Neural cell (in vitro differentiated cells): ENCODE data around the gene PRODH. TPM values are rescaled to one million over a fixed set of nuclear protein-coding genes. Genes with fewer than 3 reads are reported as not detected.

Experiments
- H2AFZ ChIP-seq: fragments of 200-600, 300-800 bp; sonication (generic), shearing (Covaris generic); 2 replicates; pipeline ENCODE4 v1.6.0; 2014; ENCODE audit warnings: low read depth, mild to moderate bottlenecking, antibody characterized with exemption, low read length, moderate library complexity
- H3F3A ChIP-seq: fragments of 200-600 bp; shearing (Covaris generic); 2 replicates; pipeline ENCODE4 v1.6.1; 2016; ENCODE audit warnings: mild to moderate bottlenecking, moderate library complexity, mixed read lengths, antibody characterized with exemption, low read length; ENCODE audit not compliant: insufficient read depth, poor library complexity, severe bottlenecking
- H3K27ac ChIP-seq: fragments of 200-600, 300-800 bp; sonication (generic), shearing (Covaris generic); 2 replicates; pipeline ENCODE4 v1.5.1; 2014; ENCODE audit warnings: mild to moderate bottlenecking, low read length, moderate library complexity
- H3K27me3 ChIP-seq: fragments of 300-800, 200-600 bp; sonication (generic), shearing (Covaris generic); 2 replicates; pipeline ENCODE4 v1.6.0; 2014; ENCODE audit warnings: mild to moderate bottlenecking, low read depth, low read length, moderate library complexity; ENCODE audit not compliant: insufficient read depth
- H3K36me3 ChIP-seq: fragments of 300-800, 200-600 bp; sonication (generic), shearing (Covaris generic); 2 replicates; pipeline ENCODE4 v1.5.1; 2014; ENCODE audit warnings: mild to moderate bottlenecking, antibody characterized with exemption, low read length, moderate library complexity; ENCODE audit not compliant: insufficient read depth
- H3K4me2 ChIP-seq: fragments of 300-800, 200-600 bp; sonication (generic), shearing (Covaris generic); 2 replicates; pipeline ENCODE4 v1.6.0; 2014; ENCODE audit warnings: mild to moderate bottlenecking, low read length
- H3K4me3 ChIP-seq: fragments of 300-800, 200-600 bp; sonication (generic), shearing (Covaris generic); 2 replicates; pipeline ENCODE4 v1.5.1; 2014; ENCODE audit warnings: mild to moderate bottlenecking, low read length, moderate library complexity
- H3K79me2 ChIP-seq: fragments of 200-600 bp; shearing (Covaris generic); replicated peaks from 2 replicates; pipeline ENCODE4 v1.6.0; 2014; ENCODE audit warnings: mild to moderate bottlenecking, low read length, moderate library complexity; ENCODE audit not compliant: insufficient read depth
- H3K9ac ChIP-seq: fragments of 300-800, 200-600 bp; sonication (generic), shearing (Covaris generic); 2 replicates; pipeline ENCODE4 v1.6.1; 2016; ENCODE audit warnings: mild to moderate bottlenecking, low read length, mixed read lengths
- H3K9me2 ChIP-seq: fragments of 200-600 bp; shearing (Covaris generic); 2 replicates; pipeline ENCODE4 v1.6.1; 2016; ENCODE audit warnings: mild to moderate bottlenecking, low read length, mixed read lengths; ENCODE audit not compliant: insufficient read depth
- H3K9me3 ChIP-seq: fragments of 200-600, 300-800 bp; sonication (generic), shearing (Covaris generic); 2 replicates; pipeline ENCODE4 v1.6.1; 2016; ENCODE audit warnings: mild to moderate bottlenecking, mixed run types, low read length, moderate library complexity, mixed read lengths
- H4K20me1 ChIP-seq: fragments of 200-600 bp; shearing (Covaris generic); 2 replicates; pipeline ENCODE4 v1.6.1; 2016; ENCODE audit warnings: mild to moderate bottlenecking, mixed run types; ENCODE audit not compliant: insufficient read depth
- EP300 ChIP-seq: fragments of 450-650 bp; conservative IDR thresholded peaks from 2 replicates; pipeline ENCODE4 v1.6.1; 2014; ENCODE audit warnings: antibody characterized with exemption, mild to moderate bottlenecking, moderate library complexity; ENCODE audit not compliant: poor library complexity, severe bottlenecking
- EZH2 ChIP-seq: fragments of 200-600, 300-800 bp; shearing (Covaris generic), sonication (generic); IDR thresholded peaks from 2 replicates; pipeline ENCODE4 v1.6.1; 2014; ENCODE audit warnings: antibody characterized with exemption, low read length, borderline replicate concordance, mild to moderate bottlenecking; ENCODE audit not compliant: insufficient read depth, poor library complexity, severe bottlenecking
- MXI1 ChIP-seq: fragments of 450-650 bp; conservative IDR thresholded peaks from 2 replicates; pipeline ENCODE4 v1.6.1; 2014; ENCODE audit warnings: antibody characterized with exemption, mild to moderate bottlenecking; ENCODE audit not compliant: poor library complexity, severe bottlenecking
- POLR2AphosphoS5 ChIP-seq: IDR thresholded peaks from 2 replicates; pipeline ENCODE4 v1.6.1; 2012
- RAD21 ChIP-seq: fragments of 450-650 bp; conservative IDR thresholded peaks from 2 replicates; pipeline ENCODE4 v1.6.1; 2014; ENCODE audit warnings: antibody characterized with exemption, mild to moderate bottlenecking, moderate library complexity
- SMC3 ChIP-seq: fragments of 450-650 bp; conservative IDR thresholded peaks from 2 replicates; pipeline ENCODE4 v1.6.1; 2014; ENCODE audit warnings: antibody characterized with exemption, mild to moderate bottlenecking, moderate library complexity; ENCODE audit not compliant: poor library complexity
- TAF1 ChIP-seq: IDR thresholded peaks from 2 replicates; pipeline ENCODE4 v1.6.1; 2012; ENCODE audit warnings: low read depth
- polyA minus RNA-seq: library from RNA; depleted of rRNA, polyadenylated mRNA; stranded (reverse); fragments of >200 nt; gene quantifications from 2 replicates; pipeline ENCODE4 v1.2.3, GENCODE V29; 2014
- polyA plus RNA-seq: library from polyadenylated mRNA; depleted of rRNA; stranded (reverse); fragments of >200 nt; gene quantifications from 2 replicates; pipeline ENCODE4 v1.2.3, GENCODE V29; 2014
- TF ChIP-seq, protein P1 (sequence below): fragments of 450-650 bp; IDR thresholded peaks from 2 replicates; pipeline ENCODE4 v1.5.1; 2014; ENCODE audit warnings: antibody characterized with exemption, mild to moderate bottlenecking, moderate library complexity; ENCODE audit not compliant: poor library complexity, severe bottlenecking
- TF ChIP-seq, protein P2 (sequence below): IDR thresholded peaks from 2 replicates; pipeline ENCODE4 v1.6.1; 2012; ENCODE audit warnings: borderline replicate concordance

Gene PRODH, protein sequence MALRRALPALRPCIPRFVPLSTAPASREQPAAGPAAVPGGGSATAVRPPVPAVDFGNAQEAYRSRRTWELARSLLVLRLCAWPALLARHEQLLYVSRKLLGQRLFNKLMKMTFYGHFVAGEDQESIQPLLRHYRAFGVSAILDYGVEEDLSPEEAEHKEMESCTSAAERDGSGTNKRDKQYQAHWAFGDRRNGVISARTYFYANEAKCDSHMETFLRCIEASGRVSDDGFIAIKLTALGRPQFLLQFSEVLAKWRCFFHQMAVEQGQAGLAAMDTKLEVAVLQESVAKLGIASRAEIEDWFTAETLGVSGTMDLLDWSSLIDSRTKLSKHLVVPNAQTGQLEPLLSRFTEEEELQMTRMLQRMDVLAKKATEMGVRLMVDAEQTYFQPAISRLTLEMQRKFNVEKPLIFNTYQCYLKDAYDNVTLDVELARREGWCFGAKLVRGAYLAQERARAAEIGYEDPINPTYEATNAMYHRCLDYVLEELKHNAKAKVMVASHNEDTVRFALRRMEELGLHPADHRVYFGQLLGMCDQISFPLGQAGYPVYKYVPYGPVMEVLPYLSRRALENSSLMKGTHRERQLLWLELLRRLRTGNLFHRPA
- polyA plus RNA-seq (0.08 and 0.31 TPM in 2 replicates), polyA minus RNA-seq (0.24 and 1.6 TPM in 2 replicates)

DNA sequence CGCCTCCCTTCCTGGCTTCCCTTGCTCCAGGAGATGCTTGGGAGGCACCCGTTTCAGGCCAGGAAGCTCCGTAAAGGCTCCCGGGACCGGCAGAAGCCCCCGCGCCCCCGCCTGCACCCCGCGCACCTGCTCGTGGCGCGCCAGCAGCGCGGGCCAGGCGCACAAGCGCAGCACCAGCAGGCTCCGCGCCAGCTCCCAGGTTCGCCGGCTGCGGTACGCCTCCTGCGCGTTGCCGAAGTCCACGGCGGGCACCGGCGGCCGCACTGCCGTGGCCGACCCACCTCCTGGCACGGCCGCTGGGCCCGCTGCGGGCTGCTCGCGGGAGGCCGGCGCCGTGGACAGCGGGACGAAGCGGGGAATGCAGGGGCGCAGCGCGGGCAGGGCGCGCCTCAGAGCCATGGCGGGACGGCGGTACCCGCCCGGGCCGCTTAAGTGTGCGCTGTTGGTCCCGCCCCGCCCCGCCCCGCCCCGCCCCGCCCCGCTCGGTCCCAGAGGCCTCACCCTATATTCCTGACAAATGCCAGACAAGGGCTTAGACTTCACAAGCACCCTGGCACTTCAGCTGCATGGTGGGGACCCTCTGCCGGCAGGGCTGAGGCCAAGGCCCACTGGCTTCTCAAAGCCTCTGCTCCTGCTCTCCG lies at the start of gene PRODH:
Gene PRODH (minus strand): TSS at position 405 of the 641 bp plus-strand sequence. CDS start 6 bp downstream, at position 399.
- H3K79me2 ChIP-seq = no peaks in the 10 kb centered on the region
- H3K36me3 ChIP-seq = no peaks in the 10 kb centered on the region
- no peaks in the 10 kb centered on the region for H3F3A ChIP-seq
- no peak for TF ChIP-seq MXI1
- no peak for TF ChIP-seq EP300
- no peak for TF ChIP-seq RAD21
- no peaks in the 10 kb centered on the region for H4K20me1 ChIP-seq
- H2AFZ ChIP-seq = no peak within 1 kb of the TSS
- H3K9ac ChIP-seq = no peak within 1 kb of the TSS
- H3K9me3 ChIP-seq = no peaks in the 10 kb centered on the region
- H3K27me3 ChIP-seq = no peaks in the 10 kb centered on the region
- H3K4me2 ChIP-seq = no peak within 1 kb of the TSS
- no peak within 1 kb of the TSS for H3K4me3 ChIP-seq
- no peaks in the 10 kb centered on the region for H3K9me2 ChIP-seq
- H3K27ac ChIP-seq = no peak within 1 kb of the TSS

DNA sequence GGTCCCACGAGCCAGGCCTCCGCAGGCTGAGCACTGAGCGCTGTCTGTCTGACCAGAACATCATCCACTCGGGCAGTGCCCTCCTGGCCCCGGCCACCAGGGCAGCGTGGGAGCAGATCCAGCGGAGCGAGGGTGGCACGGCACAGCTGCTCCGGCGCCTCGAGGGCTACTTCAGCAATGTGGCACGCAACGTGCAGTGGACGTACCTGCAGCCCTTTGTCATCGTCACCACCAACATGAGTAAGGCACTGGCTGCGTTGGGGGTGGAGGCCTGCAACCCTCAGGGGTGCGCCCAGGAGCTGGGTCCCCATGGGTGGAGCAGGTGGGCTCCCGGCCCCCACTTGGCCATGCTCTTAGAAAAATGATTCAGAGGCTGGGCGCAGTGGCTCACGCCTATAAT lies 49.7 kb upstream of the PRODH start:
- Histone ChIP-seq H3K9ac (no peak overlapping the region), H2AFZ (no peak overlapping the region), H3K27me3 (no peaks in the 10 kb centered on the region), H3K27ac (no peak overlapping the region), H3K36me3 (no peaks in the 10 kb centered on the region), H3K9me2 (no peaks in the 10 kb centered on the region), H3F3A (no peaks in the 10 kb centered on the region), H4K20me1 (no peaks in the 10 kb centered on the region), H3K79me2 (no peaks in the 10 kb centered on the region), H3K4me2 (no peak overlapping the region), H3K9me3 (no peaks in the 10 kb centered on the region), H3K4me3 (no peak overlapping the region)
- TF ChIP-seq EP300 (no peak), POLR2AphosphoS5 (no peak), EZH2 (no peak), RAD21 (no peak), MXI1 (no peak), SMC3 (no peak), TAF1 (no peak)
- TF ChIP-seq, protein P1, sequence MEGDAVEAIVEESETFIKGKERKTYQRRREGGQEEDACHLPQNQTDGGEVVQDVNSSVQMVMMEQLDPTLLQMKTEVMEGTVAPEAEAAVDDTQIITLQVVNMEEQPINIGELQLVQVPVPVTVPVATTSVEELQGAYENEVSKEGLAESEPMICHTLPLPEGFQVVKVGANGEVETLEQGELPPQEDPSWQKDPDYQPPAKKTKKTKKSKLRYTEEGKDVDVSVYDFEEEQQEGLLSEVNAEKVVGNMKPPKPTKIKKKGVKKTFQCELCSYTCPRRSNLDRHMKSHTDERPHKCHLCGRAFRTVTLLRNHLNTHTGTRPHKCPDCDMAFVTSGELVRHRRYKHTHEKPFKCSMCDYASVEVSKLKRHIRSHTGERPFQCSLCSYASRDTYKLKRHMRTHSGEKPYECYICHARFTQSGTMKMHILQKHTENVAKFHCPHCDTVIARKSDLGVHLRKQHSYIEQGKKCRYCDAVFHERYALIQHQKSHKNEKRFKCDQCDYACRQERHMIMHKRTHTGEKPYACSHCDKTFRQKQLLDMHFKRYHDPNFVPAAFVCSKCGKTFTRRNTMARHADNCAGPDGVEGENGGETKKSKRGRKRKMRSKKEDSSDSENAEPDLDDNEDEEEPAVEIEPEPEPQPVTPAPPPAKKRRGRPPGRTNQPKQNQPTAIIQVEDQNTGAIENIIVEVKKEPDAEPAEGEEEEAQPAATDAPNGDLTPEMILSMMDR = no peak
- TF ChIP-seq, protein P2, sequence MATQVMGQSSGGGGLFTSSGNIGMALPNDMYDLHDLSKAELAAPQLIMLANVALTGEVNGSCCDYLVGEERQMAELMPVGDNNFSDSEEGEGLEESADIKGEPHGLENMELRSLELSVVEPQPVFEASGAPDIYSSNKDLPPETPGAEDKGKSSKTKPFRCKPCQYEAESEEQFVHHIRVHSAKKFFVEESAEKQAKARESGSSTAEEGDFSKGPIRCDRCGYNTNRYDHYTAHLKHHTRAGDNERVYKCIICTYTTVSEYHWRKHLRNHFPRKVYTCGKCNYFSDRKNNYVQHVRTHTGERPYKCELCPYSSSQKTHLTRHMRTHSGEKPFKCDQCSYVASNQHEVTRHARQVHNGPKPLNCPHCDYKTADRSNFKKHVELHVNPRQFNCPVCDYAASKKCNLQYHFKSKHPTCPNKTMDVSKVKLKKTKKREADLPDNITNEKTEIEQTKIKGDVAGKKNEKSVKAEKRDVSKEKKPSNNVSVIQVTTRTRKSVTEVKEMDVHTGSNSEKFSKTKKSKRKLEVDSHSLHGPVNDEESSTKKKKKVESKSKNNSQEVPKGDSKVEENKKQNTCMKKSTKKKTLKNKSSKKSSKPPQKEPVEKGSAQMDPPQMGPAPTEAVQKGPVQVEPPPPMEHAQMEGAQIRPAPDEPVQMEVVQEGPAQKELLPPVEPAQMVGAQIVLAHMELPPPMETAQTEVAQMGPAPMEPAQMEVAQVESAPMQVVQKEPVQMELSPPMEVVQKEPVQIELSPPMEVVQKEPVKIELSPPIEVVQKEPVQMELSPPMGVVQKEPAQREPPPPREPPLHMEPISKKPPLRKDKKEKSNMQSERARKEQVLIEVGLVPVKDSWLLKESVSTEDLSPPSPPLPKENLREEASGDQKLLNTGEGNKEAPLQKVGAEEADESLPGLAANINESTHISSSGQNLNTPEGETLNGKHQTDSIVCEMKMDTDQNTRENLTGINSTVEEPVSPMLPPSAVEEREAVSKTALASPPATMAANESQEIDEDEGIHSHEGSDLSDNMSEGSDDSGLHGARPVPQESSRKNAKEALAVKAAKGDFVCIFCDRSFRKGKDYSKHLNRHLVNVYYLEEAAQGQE = no peak
